ENCODE results near the gene SLC6A11. TPM values are rescaled to one million over a fixed set of nuclear protein-coding genes. Genes with fewer than 3 reads are reported as not detected.

Gene SLC6A11
- 1.5 and 1.9 TPM in 2 replicates for total RNA-seq (2021)
- long read RNA-seq, partial matches to known transcripts: 1 of 3 reads
- long read RNA-seq, other reads (novel, unspliced or antisense): 2 of 3 reads

DNA sequence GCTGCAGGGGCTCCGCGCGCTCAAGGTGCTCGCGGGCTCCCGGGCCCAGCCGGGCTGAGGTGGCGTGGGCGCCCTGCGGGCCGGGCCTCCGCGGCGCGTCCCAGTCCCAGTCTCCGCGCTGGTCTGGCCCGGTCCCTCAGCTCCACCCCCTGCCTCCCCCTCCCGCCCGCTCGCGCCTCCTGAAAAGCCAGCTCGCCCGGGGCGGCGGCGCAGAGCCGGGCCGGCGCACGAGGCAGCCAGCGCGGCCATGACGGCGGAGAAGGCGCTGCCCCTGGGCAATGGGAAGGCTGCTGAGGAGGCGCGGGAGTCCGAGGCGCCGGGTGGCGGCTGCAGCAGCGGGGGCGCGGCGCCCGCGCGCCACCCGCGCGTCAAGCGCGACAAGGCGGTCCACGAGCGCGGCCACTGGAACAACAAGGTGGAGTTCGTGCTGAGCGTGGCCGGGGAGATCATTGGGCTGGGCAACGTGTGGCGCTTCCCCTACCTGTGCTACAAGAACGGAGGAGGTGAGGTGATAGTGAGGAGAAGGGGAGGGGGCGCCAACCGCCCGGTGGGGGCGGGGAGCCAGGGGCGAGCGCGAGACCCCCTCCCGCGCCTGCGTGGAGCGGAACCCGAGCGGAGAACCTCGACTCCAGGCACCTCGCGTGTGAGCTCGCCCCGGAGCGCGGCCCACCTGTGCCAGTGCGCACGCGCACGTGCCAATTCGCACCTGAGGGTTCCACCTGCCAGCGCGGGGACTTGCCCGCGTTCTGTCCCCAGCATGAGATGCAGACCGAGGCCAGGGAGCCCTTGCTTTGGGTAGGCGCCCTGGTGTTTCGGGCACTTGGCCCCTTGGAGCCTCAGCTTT is at the start of gene SLC6A11:
Gene SLC6A11, plus strand, starts transcription at position 210 of the 844 bp plus-strand sequence. Its CDS starts 38 bp downstream, at position 248.
- Histone ChIP-seq H3T11ph (ENCODE audit: low read length) (no peak within 1 kb of the TSS), H3K18ac (ENCODE audit: insufficient read length, low read depth, low read length) (peak within 1 kb of the TSS; percentile 36), H3K79me1 (ENCODE audit: insufficient read depth, low read depth, low read length, poor library complexity, severe bottlenecking) (no peaks in the 10 kb centered on the region), H2BK5ac (ENCODE audit: insufficient read length, low read length) (no peak within 1 kb of the TSS), H3K23me2 (ENCODE audit: insufficient read length, low read depth, low read length, poor library complexity, severe bottlenecking) (peaks cover 5% of the 10 kb centered on the region), H3K14ac (ENCODE audit: insufficient read depth, low read length) (peak within 1 kb of the TSS; percentile 92), H2AFZ (ENCODE audit: low read length) (no peak within 1 kb of the TSS), H2BK20ac (ENCODE audit: low read depth, low read length, poor library complexity, severe bottlenecking) (no peak within 1 kb of the TSS), H3K56ac (ENCODE audit: insufficient read length, low read depth, low read length) (no peak within 1 kb of the TSS), H4K91ac (ENCODE audit: insufficient read length, low read depth, low read length) (no peak within 1 kb of the TSS), H3K4me2 (ENCODE audit: insufficient read depth, insufficient read length, low read length) (peak within 1 kb of the TSS; percentile 32), H2BK12ac (ENCODE audit: insufficient read length, low read depth, low read length) (no peak within 1 kb of the TSS), H3K27ac (ENCODE audit: insufficient read length, low read depth, low read length) (no peak within 1 kb of the TSS), H2AK5ac (ENCODE audit: insufficient read length, low read length) (no peak within 1 kb of the TSS), H2BK15ac (ENCODE audit: low read depth, low read length) (no peak within 1 kb of the TSS), H3K23ac (ENCODE audit: insufficient read length, low read depth, low read length) (no peak within 1 kb of the TSS), H2BK120ac (ENCODE audit: low read depth, low read length, poor library complexity, severe bottlenecking) (no peak within 1 kb of the TSS), H3K9me3 (ENCODE audit: control insufficient read depth, low read depth, low read length) (no peaks in the 10 kb centered on the region), H4K8ac (replicated peaks; ENCODE audit: insufficient read length, low read depth, low read length) (no peak within 1 kb of the TSS), H3K79me2 (ENCODE audit: insufficient read depth, low read length) (no peaks in the 10 kb centered on the region), H4K20me1 (ENCODE audit: control insufficient read depth, insufficient read depth, insufficient read length) (no peaks in the 10 kb centered on the region), H4K5ac (ENCODE audit: insufficient read length, low read depth, low read length) (no peak within 1 kb of the TSS), H3K4ac (ENCODE audit: low read depth, low read length) (no peak within 1 kb of the TSS), H3K4me1 (ENCODE audit: insufficient read depth, low read length) (no peaks in the 10 kb centered on the region), H3K9ac (ENCODE audit: extremely low read depth, insufficient read length, low read length) (no peak within 1 kb of the TSS), H3K27me3 (ENCODE audit: insufficient read depth, low read length) (peaks cover 13% of the 10 kb centered on the region; the same call in 1 of the 2 replicates)
- no CpG with 5 or more reads among the region's 96 CpGs for WGBS (ENCODE audit: extremely low coverage, insufficient read length, low lambda C conversion rate)
- peaks cover 0 to 2% of the 10 kb centered on the region in 2 experiments; a peak in 1 of 5 replicates for H3K9me3 Mint-ChIP-seq
- H3K36me3 Mint-ChIP-seq (ENCODE audit: insufficient read depth in 1 of 3, low read depth in 3 of 3): no peaks in the 10 kb centered on the region
- H3K4me3 Mint-ChIP-seq: peak within 1 kb of the TSS; percentile 58 to 79
- H3K27ac Mint-ChIP-seq: no peak within 1 kb of the TSS
- peak; percentile 58 for DNase-seq
- peaks cover 3 to 11% of the 10 kb centered on the region in 2 experiments; a peak in 3 of 4 replicates for H3K4me1 Mint-ChIP-seq
- peaks cover 77% of the 10 kb centered on the region for H3K27me3 Mint-ChIP-seq (ENCODE audit: low read depth)
- TF ChIP-seq, protein P1, sequence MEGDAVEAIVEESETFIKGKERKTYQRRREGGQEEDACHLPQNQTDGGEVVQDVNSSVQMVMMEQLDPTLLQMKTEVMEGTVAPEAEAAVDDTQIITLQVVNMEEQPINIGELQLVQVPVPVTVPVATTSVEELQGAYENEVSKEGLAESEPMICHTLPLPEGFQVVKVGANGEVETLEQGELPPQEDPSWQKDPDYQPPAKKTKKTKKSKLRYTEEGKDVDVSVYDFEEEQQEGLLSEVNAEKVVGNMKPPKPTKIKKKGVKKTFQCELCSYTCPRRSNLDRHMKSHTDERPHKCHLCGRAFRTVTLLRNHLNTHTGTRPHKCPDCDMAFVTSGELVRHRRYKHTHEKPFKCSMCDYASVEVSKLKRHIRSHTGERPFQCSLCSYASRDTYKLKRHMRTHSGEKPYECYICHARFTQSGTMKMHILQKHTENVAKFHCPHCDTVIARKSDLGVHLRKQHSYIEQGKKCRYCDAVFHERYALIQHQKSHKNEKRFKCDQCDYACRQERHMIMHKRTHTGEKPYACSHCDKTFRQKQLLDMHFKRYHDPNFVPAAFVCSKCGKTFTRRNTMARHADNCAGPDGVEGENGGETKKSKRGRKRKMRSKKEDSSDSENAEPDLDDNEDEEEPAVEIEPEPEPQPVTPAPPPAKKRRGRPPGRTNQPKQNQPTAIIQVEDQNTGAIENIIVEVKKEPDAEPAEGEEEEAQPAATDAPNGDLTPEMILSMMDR (conservative IDR thresholded peaks at IDR 0.05): no peak
